Gastroesophageal sphincter (tissue), 4 donors: Measurements from ENCODE around the gene MTUS2. TPM values are rescaled to one million over a fixed set of nuclear protein-coding genes. Genes with fewer than 3 reads are reported as not detected.
"Not testable (repeated sequence)": the region's sequence is repeated elsewhere in the genome, so short reads cannot be mapped to it uniquely, and the experiment has no call there.

Experiments used
- ATAC-seq: fragments of 150-250 bp; one replicate; pipeline ENCODE4 v1.9.1; 2016; ENCODE audit warnings: mild to moderate bottlenecking, moderate library complexity
- H3K27ac ChIP-seq, 4 donors: fragments of 200-600 bp; sonication (generic) in 3 of 4; 1 replicate in 3 of 4; 2 replicates in 1 of 4; pipeline ENCODE4 v1.5.1; 2016 to 2019
- H3K27me3 ChIP-seq: fragments of 200-600 bp; sonication (generic); one replicate; pipeline ENCODE4 v1.5.1; 2019
- H3K36me3 ChIP-seq, 2 donors: fragments of 200-600 bp; sonication (generic); one replicate each; pipeline ENCODE4 v1.5.1; 2019; ENCODE audit warnings: control low read depth in 1 of 2
- H3K4me1 ChIP-seq, 3 donors: fragments of 200-600 bp; sonication (generic); 1 replicate in 2 of 3; 2 replicates in 1 of 3; pipeline ENCODE4 v1.5.1; 2016 to 2019; ENCODE audit warnings: control low read depth in 2 of 3
- H3K4me3 ChIP-seq, 2 donors: fragments of 200-600 bp; sonication (generic); one replicate each; pipeline ENCODE4 v1.5.1; 2019; ENCODE audit warnings: mild to moderate bottlenecking in 1 of 2, moderate library complexity in 1 of 2
- H3K9me3 ChIP-seq, 3 donors: fragments of 200-600 bp; sonication (generic); one replicate each; pipeline ENCODE4 v1.5.1; 2017 to 2019; ENCODE audit warnings: control low read depth in 2 of 3
- CTCF ChIP-seq, 4 experiments: fragments of 200-600 bp in 2 of 4; fragments of 450-650 bp in 2 of 4; sonication (generic) in 1 of 4; IDR thresholded peaks; one replicate each; pipeline ENCODE4 v1.5.1; 2017 to 2019; ENCODE audit warnings: antibody characterized with exemption in 4 of 4, mild to moderate bottlenecking in 2 of 4, moderate library complexity in 2 of 4
- EP300 ChIP-seq: sonication (generic); formaldehyde crosslinking; IDR thresholded peaks from one replicate; pipeline ENCODE4 v1.6.1; 2017; ENCODE audit warnings: antibody characterized with exemption, mild to moderate bottlenecking
- POLR2A ChIP-seq, 2 donors: fragments of 450-650 bp; IDR thresholded peaks; one replicate each; pipeline ENCODE4 v1.6.1; 2017; ENCODE audit warnings: antibody characterized with exemption in 2 of 2, mild to moderate bottlenecking in 2 of 2, moderate library complexity in 1 of 2
- POLR2AphosphoS5 ChIP-seq: sonication (generic); formaldehyde crosslinking; IDR thresholded peaks from one replicate; pipeline ENCODE4 v1.6.1; 2017; ENCODE audit warnings: antibody characterized with exemption
- WGBS, 2 donors: methylation state at CpG; one replicate each; pipeline ENCODE4 v1.1.5; 2018; ENCODE audit warnings: low coverage in 1 of 2; 5-methylcytosine and 5-hydroxymethylcytosine counted together
- total RNA-seq, 4 donors: library from RNA; depleted of rRNA; stranded (reverse); fragments of >200 nt; gene quantifications; one replicate each; pipeline ENCODE4 v1.1.0, GENCODE V29; 2016

Gene MTUS2
- total RNA-seq, 4 donors from 2014 or later, result 0.67 to 36.7 (median 18.4) TPM

- WGBS, 2 donors, result 44 to 67% methylated on average over 2 to 3 of the region's 5 CpGs
- Histone ChIP-seq H3K27ac (no peak overlapping the region), H3K4me1 (no peaks in the 10 kb centered on the region), H3K9me3 (no peaks in the 10 kb centered on the region), H3K4me3 (no peak overlapping the region), H3K36me3 (no peaks in the 10 kb centered on the region), H3K27me3 (no peaks in the 10 kb centered on the region)
- TF ChIP-seq EP300, result no peak
- no peak for TF ChIP-seq CTCF (IDR thresholded peaks at IDR 0.05)
- TF ChIP-seq POLR2A (IDR thresholded peaks at IDR 0.05), result no peak
- TF ChIP-seq POLR2AphosphoS5, result no peak
- ATAC-seq, result no peak
These were observed 563.3 kb downstream of the MTUS2 start for GRCh38 chr13:29383476-29383875.

DNA sequence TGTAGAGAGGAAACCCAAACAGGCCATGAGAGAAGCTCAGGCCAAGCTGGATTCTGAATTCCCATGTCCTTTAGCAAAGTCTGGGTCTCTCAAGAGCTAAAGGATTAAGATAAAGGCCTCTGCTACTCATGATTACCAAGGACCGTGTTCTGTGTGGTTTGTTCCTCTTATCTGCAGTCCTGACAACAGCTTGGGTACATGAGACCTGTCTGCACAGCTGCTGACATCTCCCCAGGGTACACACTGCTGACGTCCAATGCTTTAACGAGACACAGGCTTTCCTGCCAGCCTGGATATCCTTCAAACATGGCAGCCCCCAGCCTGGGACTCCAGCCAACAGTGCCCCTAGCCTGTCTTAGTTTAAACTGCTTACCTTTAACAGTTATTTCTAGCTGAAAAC lies 564.3 kb downstream of the MTUS2 start:
- H3K36me3 ChIP-seq, result no peaks in the 10 kb centered on the region
- 28 to 46% methylated on average over 3 of the region's 3 CpGs for WGBS, 2 donors
- no peaks in the 10 kb centered on the region for H3K4me1 ChIP-seq
- no peak overlapping the region for H3K27ac ChIP-seq
- H3K27me3 ChIP-seq, result no peaks in the 10 kb centered on the region
- no peaks in the 10 kb centered on the region for H3K9me3 ChIP-seq
- TF ChIP-seq POLR2AphosphoS5 (no peak), CTCF (IDR thresholded peaks at IDR 0.05) (no peak), POLR2A (IDR thresholded peaks at IDR 0.05) (no peak), EP300 (no peak)
- no peak overlapping the region for H3K4me3 ChIP-seq
- no peak for ATAC-seq

GRCh38 chr13:29384871-29385270 lies 564.7 kb downstream of the MTUS2 start:
- Histone ChIP-seq H3K27me3 (no peaks in the 10 kb centered on the region), H3K4me1 (no peaks in the 10 kb centered on the region), H3K9me3 (no peaks in the 10 kb centered on the region), H3K36me3 (no peaks in the 10 kb centered on the region), H3K27ac (no peak overlapping the region), H3K4me3 (no peak overlapping the region)
- no peak for ATAC-seq
- WGBS, 2 donors, result 61% methylated on average over 3 of the region's 4 CpGs; no CpG with 5 or more reads in 1 of the 2 donors
- TF ChIP-seq EP300, result no peak
- no peak for TF ChIP-seq POLR2A (IDR thresholded peaks at IDR 0.05)
- no peak for TF ChIP-seq CTCF (IDR thresholded peaks at IDR 0.05)
- no peak for TF ChIP-seq POLR2AphosphoS5

- Histone ChIP-seq H3K9me3 (no peaks in the 10 kb centered on the region), H3K4me3 (no peak overlapping the region), H3K36me3 (no peaks in the 10 kb centered on the region), H3K27ac (no peak overlapping the region), H3K4me1 (no peaks in the 10 kb centered on the region), H3K27me3 (peaks cover 4% of the 10 kb centered on the region)
- WGBS, 2 donors, result 67 to 87% methylated on average over 3 of the region's 3 CpGs
- ATAC-seq, result no peak
- TF ChIP-seq POLR2AphosphoS5, result no peak
- TF ChIP-seq CTCF (IDR thresholded peaks at IDR 0.05), result no peak
- no peak for TF ChIP-seq EP300
- TF ChIP-seq POLR2A (IDR thresholded peaks at IDR 0.05), result no peak
These were observed 566.1 kb downstream of the MTUS2 start for GRCh38 chr13:29386246-29386645.

GRCh38 chr13:29390598-29390997 lies 570.5 kb downstream of the MTUS2 start:
- not testable (repeated sequence) for H3K4me3 ChIP-seq, H3K4me1 ChIP-seq, H3K27me3 ChIP-seq, H3K9me3 ChIP-seq, H3K27ac ChIP-seq, H3K36me3 ChIP-seq, ATAC-seq
- WGBS, 2 donors, result 90 to 97% methylated on average over 5 to 7 of the region's 9 CpGs

GRCh38 chr13:29396446-29396845 lies 576.3 kb downstream of the MTUS2 start:
- ATAC-seq, result no peak
- TF ChIP-seq POLR2A (IDR thresholded peaks at IDR 0.05) (no peak), POLR2AphosphoS5 (no peak), CTCF (IDR thresholded peaks at IDR 0.05) (no peak), EP300 (no peak)
- H3K27ac ChIP-seq, result no peak overlapping the region
- no peaks in the 10 kb centered on the region for H3K9me3 ChIP-seq
- H3K27me3 ChIP-seq, result no peaks in the 10 kb centered on the region
- H3K4me3 ChIP-seq, result no peak overlapping the region
- H3K4me1 ChIP-seq, result no peaks in the 10 kb centered on the region
- 70 to 86% methylated on average over 2 of the region's 2 CpGs for WGBS, 2 donors
- H3K36me3 ChIP-seq, result no peaks in the 10 kb centered on the region
